ENCODE results near the gene RNFT1. TPM values are rescaled to one million over a fixed set of nuclear protein-coding genes. Genes with fewer than 3 reads are reported as not detected.
A peak's percentile ranks its signal among the peaks of the same experiment; 100 is the strongest.
"Not testable (repeated sequence)": the region's sequence is repeated elsewhere in the genome, so short reads cannot be mapped to it uniquely, and the experiment has no call there.

The RNFT1 gene
- total RNA-seq = 10 to 100 TPM; 19.1 to 20.1 TPM

- H3K9me3 Mint-ChIP-seq = no peaks in the 10 kb centered on the region
- peak within 1 kb of the TSS; percentile 89 for H3K27ac Mint-ChIP-seq
These were observed at the start of gene RNFT1 for GRCh38 chr17:59964482-59965328. RNFT1 (minus strand) TSS chr17:59964740; CDS start chr17:59964663, 77 bp downstream.

GRCh38 chr17:60009326-60009725 lies 44.8 kb upstream of the RNFT1 start:
- H3K4me3 Mint-ChIP-seq, H3K27me3 Mint-ChIP-seq: not testable (repeated sequence)

More at GRCh38 chr17:59964482-59965328, at the start of gene RNFT1:
- Mint-ChIP-seq H3K4me3 (peak within 1 kb of the TSS; percentile 83), H3K36me3 (peaks cover 3% of the 10 kb centered on the region), H3K4me1 (peaks cover 20% of the 10 kb centered on the region), H3K27me3 (no peaks in the 10 kb centered on the region)
- peak; percentile 93 for DNase-seq

GRCh38 chr17:60008377-60008776 lies 43.8 kb upstream of the RNFT1 start:
- H3K27ac Mint-ChIP-seq, H3K27me3 Mint-ChIP-seq, H3K4me1 Mint-ChIP-seq, H3K9me3 Mint-ChIP-seq, DNase-seq, H3K36me3 Mint-ChIP-seq, H3K4me3 Mint-ChIP-seq: not testable (repeated sequence)

More at GRCh38 chr17:60009326-60009725, 44.8 kb upstream of the RNFT1 start:
- H3K27ac Mint-ChIP-seq, H3K36me3 Mint-ChIP-seq, H3K9me3 Mint-ChIP-seq, H3K4me1 Mint-ChIP-seq, DNase-seq: not testable (repeated sequence)

GRCh38 chr17:60006160-60006559 lies 41.6 kb upstream of the RNFT1 start:
- Mint-ChIP-seq H3K4me1 (no peaks in the 10 kb centered on the region), H3K4me3 (no peak overlapping the region), H3K36me3 (no peaks in the 10 kb centered on the region), H3K27me3 (no peaks in the 10 kb centered on the region), H3K27ac (no peak overlapping the region), H3K9me3 (no peaks in the 10 kb centered on the region)
- no peak for DNase-seq

- H3K27me3 Mint-ChIP-seq, H3K4me3 Mint-ChIP-seq, H3K27ac Mint-ChIP-seq, H3K9me3 Mint-ChIP-seq, DNase-seq, H3K36me3 Mint-ChIP-seq, H3K4me1 Mint-ChIP-seq: not testable (repeated sequence)
These were observed 40.0 kb upstream of the RNFT1 start for GRCh38 chr17:60004561-60004960.

- not testable (repeated sequence) for H3K4me1 Mint-ChIP-seq, H3K27me3 Mint-ChIP-seq, DNase-seq, H3K9me3 Mint-ChIP-seq, H3K4me3 Mint-ChIP-seq, H3K36me3 Mint-ChIP-seq, H3K27ac Mint-ChIP-seq
These were observed 37.9 kb upstream of the RNFT1 start for GRCh38 chr17:60002405-60002804.

GRCh38 chr17:59996608-59997007 lies 32.1 kb upstream of the RNFT1 start:
- H3K4me3 Mint-ChIP-seq, H3K36me3 Mint-ChIP-seq: not testable (repeated sequence)

GRCh38 chr17:59975166-59975565 lies 10.6 kb upstream of the RNFT1 start:
- DNase-seq, H3K9me3 Mint-ChIP-seq, H3K4me3 Mint-ChIP-seq, H3K27me3 Mint-ChIP-seq, H3K4me1 Mint-ChIP-seq, H3K36me3 Mint-ChIP-seq, H3K27ac Mint-ChIP-seq: not testable (repeated sequence)

More at GRCh38 chr17:59996608-59997007, 32.1 kb upstream of the RNFT1 start:
- not testable (repeated sequence) for H3K9me3 Mint-ChIP-seq, H3K27ac Mint-ChIP-seq, H3K4me1 Mint-ChIP-seq, DNase-seq, H3K27me3 Mint-ChIP-seq

GRCh38 chr17:59973483-59973882 lies 8.9 kb upstream of the RNFT1 start:
- not testable (repeated sequence) for H3K27me3 Mint-ChIP-seq, H3K27ac Mint-ChIP-seq, H3K4me3 Mint-ChIP-seq, H3K36me3 Mint-ChIP-seq, H3K9me3 Mint-ChIP-seq, H3K4me1 Mint-ChIP-seq, DNase-seq

- Mint-ChIP-seq H3K9me3 (no peaks in the 10 kb centered on the region), H3K4me3 (no peak overlapping the region), H3K4me1 (no peaks in the 10 kb centered on the region)
These were observed 8.2 kb upstream of the RNFT1 start for GRCh38 chr17:59972778-59973177.

GRCh38 chr17:59971771-59972170 lies 7.2 kb upstream of the RNFT1 start:
- not testable (repeated sequence) for H3K36me3 Mint-ChIP-seq, DNase-seq, H3K4me3 Mint-ChIP-seq, H3K27me3 Mint-ChIP-seq, H3K9me3 Mint-ChIP-seq, H3K4me1 Mint-ChIP-seq, H3K27ac Mint-ChIP-seq

More at GRCh38 chr17:59972778-59973177, 8.2 kb upstream of the RNFT1 start:
- no peaks in the 10 kb centered on the region for H3K27me3 Mint-ChIP-seq
- no peaks in the 10 kb centered on the region for H3K36me3 Mint-ChIP-seq
- DNase-seq = no peak
- no peak overlapping the region for H3K27ac Mint-ChIP-seq

GRCh38 chr17:59963738-59964481 lies 630 bp downstream of the RNFT1 start:
- peak; percentile 48 for DNase-seq
- H3K4me1 Mint-ChIP-seq = peaks cover 23% of the 10 kb centered on the region
- peaks cover 3% of the 10 kb centered on the region for H3K36me3 Mint-ChIP-seq
- H3K27me3 Mint-ChIP-seq = no peaks in the 10 kb centered on the region
- no peaks in the 10 kb centered on the region for H3K9me3 Mint-ChIP-seq
- H3K4me3 Mint-ChIP-seq = peak overlapping the region; percentile 83
- peak overlapping the region; percentile 89 for H3K27ac Mint-ChIP-seq

- Mint-ChIP-seq H3K4me3 (peak overlapping the region; percentile 83), H3K9me3 (no peaks in the 10 kb centered on the region), H3K36me3 (peaks cover 5% of the 10 kb centered on the region), H3K27ac (no peak overlapping the region), H3K4me1 (peaks cover 23% of the 10 kb centered on the region), H3K27me3 (no peaks in the 10 kb centered on the region)
- DNase-seq = no peak
These were observed 1.7 kb downstream of the RNFT1 start for GRCh38 chr17:59962739-59963318.

- H3K27ac Mint-ChIP-seq, H3K36me3 Mint-ChIP-seq, H3K27me3 Mint-ChIP-seq, DNase-seq, H3K9me3 Mint-ChIP-seq, H3K4me3 Mint-ChIP-seq: not testable (repeated sequence)
- peaks cover 18% of the 10 kb centered on the region for H3K4me1 Mint-ChIP-seq
These were observed 5.0 kb downstream of the RNFT1 start for GRCh38 chr17:59959574-59959973.

- Mint-ChIP-seq H3K36me3 (peaks cover 15% of the 10 kb centered on the region), H3K9me3 (no peaks in the 10 kb centered on the region), H3K4me3 (no peak overlapping the region), H3K27me3 (no peaks in the 10 kb centered on the region), H3K4me1 (peaks cover 5% of the 10 kb centered on the region), H3K27ac (no peak overlapping the region)
- DNase-seq = no peak
These were observed 9.7 kb downstream of the RNFT1 start for GRCh38 chr17:59954856-59955255.

Data from activated naive CD8-positive, alpha-beta T cell treated with anti-CD3 and anti-CD28 coated beads for 36 hours (primary cell).